Measurements from ENCODE around the gene ZBTB21. TPM values are rescaled to one million over a fixed set of nuclear protein-coding genes. Genes with fewer than 3 reads are reported as not detected.

Gene ZBTB21
- total and polyA plus RNA-seq, 2 experiments from 2014 or later: 10.0 to 11.0 TPM

DNA sequence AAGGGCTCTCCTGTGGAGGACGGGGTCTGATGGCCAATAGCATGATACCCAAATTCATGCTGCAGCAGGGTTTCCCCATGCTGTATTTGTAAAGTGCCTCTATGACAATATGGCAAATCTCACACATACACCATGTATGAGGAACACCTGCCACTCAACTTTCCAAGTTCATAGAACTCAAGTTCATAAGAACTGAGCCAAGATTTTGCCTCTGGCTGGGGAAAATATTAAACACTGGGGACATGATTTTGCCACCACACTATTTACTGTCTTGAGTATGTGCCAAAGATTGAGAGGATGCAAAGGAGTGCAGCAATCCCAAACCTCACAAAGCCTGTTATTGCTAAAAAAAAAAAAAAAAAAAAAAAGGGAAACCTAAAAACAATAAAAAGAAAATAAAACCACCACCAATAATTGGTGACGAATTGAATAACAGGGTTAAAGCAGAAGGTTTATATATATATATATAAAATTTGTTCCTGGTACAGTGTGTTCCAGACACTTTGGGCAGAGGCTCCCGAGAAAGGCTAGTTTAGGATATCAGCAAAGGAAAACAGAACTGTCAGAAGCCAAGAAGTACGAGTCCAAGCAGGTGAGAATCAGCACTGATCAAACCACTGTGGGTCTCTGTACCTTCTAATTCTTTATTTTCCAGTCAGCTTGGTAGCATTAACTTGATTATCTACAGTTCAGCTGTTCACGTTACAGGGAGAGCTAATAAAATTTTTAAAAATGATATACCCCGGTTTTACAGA is 24.3 kb downstream of the ZBTB21 start:
- TF ChIP-seq ZNF331 (CRISPR knock-in tag; IDR thresholded peaks at IDR 0.05; ENCODE audit: low read depth): no peak
- Histone ChIP-seq H3F3A (replicated peaks; ENCODE audit: low read depth) (no peaks in the 10 kb centered on the region), H3K9me2 (ENCODE audit: insufficient read depth) (no peaks in the 10 kb centered on the region), H3K27me3 (ENCODE audit: insufficient read depth) (no peaks in the 10 kb centered on the region), H4K20me1 (replicated peaks; ENCODE audit: insufficient read depth) (no peaks in the 10 kb centered on the region), H3K79me2 (replicated peaks; ENCODE audit: insufficient read depth) (no peaks in the 10 kb centered on the region), H3K36me3 (ENCODE audit: insufficient read depth) (no peaks in the 10 kb centered on the region), H2AFZ (no peak overlapping the region), H3K4me2 (no peak overlapping the region), H3K4me3 (no peak overlapping the region), H3K27ac (ENCODE audit: low read depth) (no peak overlapping the region), H3K4me1 (ENCODE audit: insufficient read depth) (no peaks in the 10 kb centered on the region)
- Mint-ChIP-seq H3K4me3 (no peak overlapping the region), H3K27me3 (ENCODE audit: insufficient read depth, low read depth, poor library complexity) (peaks cover 2% of the 10 kb centered on the region), H3K4me1 (no peaks in the 10 kb centered on the region), H3K36me3 (ENCODE audit: low read depth) (peaks cover 2% of the 10 kb centered on the region), H3K9me3 (no peaks in the 10 kb centered on the region), H3K27ac (no peak overlapping the region)
- DNase-seq (ENCODE audit: low spot score): no peak
- ATAC-seq: no peak

DNA sequence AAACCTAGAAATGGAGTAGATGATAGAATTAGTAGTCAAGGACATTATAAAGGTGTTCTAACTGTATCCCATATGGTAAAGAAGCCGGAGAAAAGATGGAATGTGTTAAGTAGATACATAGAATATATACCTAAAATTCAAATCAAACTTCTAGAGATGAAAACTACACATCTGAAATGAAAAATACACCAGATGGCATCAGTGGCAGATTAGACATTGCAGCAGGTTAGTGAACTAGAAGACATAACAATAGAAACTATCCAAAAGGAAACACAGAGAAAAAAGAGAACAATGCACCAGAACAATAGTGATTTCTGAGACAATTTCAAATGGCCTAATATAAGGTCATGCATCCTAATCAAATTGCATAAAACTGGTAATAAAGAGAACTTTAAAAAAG is 26.9 kb downstream of the ZBTB21 start:
- H3K9me3 Mint-ChIP-seq: peaks cover 11% of the 10 kb centered on the region
- no peak overlapping the region for H3K4me3 Mint-ChIP-seq
- Histone ChIP-seq H3K27ac (ENCODE audit: low read depth) (no peak overlapping the region), H3K79me2 (replicated peaks; ENCODE audit: insufficient read depth) (no peaks in the 10 kb centered on the region), H3F3A (replicated peaks; ENCODE audit: low read depth) (no peaks in the 10 kb centered on the region), H3K4me2 (no peak overlapping the region), H3K9me2 (ENCODE audit: insufficient read depth) (no peaks in the 10 kb centered on the region), H3K36me3 (ENCODE audit: insufficient read depth) (no peaks in the 10 kb centered on the region; the same call in 1 of the 2 replicates), H4K20me1 (replicated peaks; ENCODE audit: insufficient read depth) (no peaks in the 10 kb centered on the region), H3K27me3 (ENCODE audit: insufficient read depth) (no peaks in the 10 kb centered on the region), H2AFZ (no peak overlapping the region), H3K4me1 (ENCODE audit: insufficient read depth) (no peaks in the 10 kb centered on the region), H3K4me3 (no peak overlapping the region)
- no peaks in the 10 kb centered on the region for H3K4me1 Mint-ChIP-seq
- ATAC-seq: no peak
- no peaks in the 10 kb centered on the region for H3K27me3 Mint-ChIP-seq (ENCODE audit: insufficient read depth, low read depth, poor library complexity)
- no peak overlapping the region for H3K27ac Mint-ChIP-seq
- H3K36me3 Mint-ChIP-seq (ENCODE audit: low read depth): peaks cover 9% of the 10 kb centered on the region; the same call in 1 of the 3 replicates
- DNase-seq (ENCODE audit: low spot score): no peak
- TF ChIP-seq, protein P1, sequence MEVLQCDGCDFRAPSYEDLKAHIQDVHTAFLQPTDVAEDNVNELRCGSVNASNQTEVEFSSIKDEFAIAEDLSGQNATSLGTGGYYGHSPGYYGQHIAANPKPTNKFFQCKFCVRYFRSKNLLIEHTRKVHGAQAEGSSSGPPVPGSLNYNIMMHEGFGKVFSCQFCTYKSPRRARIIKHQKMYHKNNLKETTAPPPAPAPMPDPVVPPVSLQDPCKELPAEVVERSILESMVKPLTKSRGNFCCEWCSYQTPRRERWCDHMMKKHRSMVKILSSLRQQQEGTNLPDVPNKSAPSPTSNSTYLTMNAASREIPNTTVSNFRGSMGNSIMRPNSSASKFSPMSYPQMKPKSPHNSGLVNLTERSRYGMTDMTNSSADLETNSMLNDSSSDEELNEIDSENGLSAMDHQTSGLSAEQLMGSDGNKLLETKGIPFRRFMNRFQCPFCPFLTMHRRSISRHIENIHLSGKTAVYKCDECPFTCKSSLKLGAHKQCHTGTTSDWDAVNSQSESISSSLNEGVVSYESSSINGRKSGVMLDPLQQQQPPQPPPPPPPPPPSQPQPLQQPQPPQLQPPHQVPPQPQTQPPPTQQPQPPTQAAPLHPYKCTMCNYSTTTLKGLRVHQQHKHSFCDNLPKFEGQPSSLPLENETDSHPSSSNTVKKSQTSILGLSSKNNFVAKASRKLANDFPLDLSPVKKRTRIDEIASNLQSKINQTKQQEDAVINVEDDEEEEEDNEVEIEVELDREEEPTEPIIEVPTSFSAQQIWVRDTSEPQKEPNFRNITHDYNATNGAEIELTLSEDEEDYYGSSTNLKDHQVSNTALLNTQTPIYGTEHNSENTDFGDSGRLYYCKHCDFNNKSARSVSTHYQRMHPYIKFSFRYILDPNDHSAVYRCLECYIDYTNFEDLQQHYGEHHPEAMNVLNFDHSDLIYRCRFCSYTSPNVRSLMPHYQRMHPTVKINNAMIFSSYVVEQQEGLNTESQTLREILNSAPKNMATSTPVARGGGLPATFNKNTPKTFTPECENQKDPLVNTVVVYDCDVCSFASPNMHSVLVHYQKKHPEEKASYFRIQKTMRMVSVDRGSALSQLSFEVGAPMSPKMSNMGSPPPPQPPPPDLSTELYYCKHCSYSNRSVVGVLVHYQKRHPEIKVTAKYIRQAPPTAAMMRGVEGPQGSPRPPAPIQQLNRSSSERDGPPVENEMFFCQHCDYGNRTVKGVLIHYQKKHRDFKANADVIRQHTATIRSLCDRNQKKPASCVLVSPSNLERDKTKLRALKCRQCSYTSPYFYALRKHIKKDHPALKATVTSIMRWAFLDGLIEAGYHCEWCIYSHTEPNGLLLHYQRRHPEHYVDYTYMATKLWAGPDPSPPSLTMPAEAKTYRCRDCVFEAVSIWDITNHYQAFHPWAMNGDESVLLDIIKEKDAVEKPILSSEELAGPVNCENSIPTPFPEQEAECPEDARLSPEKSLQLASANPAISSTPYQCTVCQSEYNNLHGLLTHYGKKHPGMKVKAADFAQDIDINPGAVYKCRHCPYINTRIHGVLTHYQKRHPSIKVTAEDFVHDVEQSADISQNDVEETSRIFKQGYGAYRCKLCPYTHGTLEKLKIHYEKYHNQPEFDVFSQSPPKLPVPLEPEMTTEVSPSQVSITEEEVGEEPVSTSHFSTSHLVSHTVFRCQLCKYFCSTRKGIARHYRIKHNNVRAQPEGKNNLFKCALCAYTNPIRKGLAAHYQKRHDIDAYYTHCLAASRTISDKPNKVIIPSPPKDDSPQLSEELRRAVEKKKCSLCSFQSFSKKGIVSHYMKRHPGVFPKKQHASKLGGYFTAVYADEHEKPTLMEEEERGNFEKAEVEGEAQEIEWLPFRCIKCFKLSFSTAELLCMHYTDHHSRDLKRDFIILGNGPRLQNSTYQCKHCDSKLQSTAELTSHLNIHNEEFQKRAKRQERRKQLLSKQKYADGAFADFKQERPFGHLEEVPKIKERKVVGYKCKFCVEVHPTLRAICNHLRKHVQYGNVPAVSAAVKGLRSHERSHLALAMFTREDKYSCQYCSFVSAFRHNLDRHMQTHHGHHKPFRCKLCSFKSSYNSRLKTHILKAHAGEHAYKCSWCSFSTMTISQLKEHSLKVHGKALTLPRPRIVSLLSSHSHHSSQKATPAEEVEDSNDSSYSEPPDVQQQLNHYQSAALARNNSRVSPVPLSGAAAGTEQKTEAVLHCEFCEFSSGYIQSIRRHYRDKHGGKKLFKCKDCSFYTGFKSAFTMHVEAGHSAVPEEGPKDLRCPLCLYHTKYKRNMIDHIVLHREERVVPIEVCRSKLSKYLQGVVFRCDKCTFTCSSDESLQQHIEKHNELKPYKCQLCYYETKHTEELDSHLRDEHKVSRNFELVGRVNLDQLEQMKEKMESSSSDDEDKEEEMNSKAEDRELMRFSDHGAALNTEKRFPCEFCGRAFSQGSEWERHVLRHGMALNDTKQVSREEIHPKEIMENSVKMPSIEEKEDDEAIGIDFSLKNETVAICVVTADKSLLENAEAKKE (CRISPR knock-in tag; IDR thresholded peaks at IDR 0.05): no peak
- TF ChIP-seq POLR2AphosphoS5 (IDR thresholded peaks at IDR 0.05; ENCODE audit: low read depth): no peak
- TF ChIP-seq, protein P2, sequence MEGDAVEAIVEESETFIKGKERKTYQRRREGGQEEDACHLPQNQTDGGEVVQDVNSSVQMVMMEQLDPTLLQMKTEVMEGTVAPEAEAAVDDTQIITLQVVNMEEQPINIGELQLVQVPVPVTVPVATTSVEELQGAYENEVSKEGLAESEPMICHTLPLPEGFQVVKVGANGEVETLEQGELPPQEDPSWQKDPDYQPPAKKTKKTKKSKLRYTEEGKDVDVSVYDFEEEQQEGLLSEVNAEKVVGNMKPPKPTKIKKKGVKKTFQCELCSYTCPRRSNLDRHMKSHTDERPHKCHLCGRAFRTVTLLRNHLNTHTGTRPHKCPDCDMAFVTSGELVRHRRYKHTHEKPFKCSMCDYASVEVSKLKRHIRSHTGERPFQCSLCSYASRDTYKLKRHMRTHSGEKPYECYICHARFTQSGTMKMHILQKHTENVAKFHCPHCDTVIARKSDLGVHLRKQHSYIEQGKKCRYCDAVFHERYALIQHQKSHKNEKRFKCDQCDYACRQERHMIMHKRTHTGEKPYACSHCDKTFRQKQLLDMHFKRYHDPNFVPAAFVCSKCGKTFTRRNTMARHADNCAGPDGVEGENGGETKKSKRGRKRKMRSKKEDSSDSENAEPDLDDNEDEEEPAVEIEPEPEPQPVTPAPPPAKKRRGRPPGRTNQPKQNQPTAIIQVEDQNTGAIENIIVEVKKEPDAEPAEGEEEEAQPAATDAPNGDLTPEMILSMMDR (conservative IDR thresholded peaks at IDR 0.05; ENCODE audit: low read depth in 2 of 2): no peak
- no peak for TF ChIP-seq ZNF331 (CRISPR knock-in tag; IDR thresholded peaks at IDR 0.05; ENCODE audit: low read depth)
- TF ChIP-seq EZH2 (IDR thresholded peaks at IDR 0.05; ENCODE audit: low read depth, unreplicated experiment): no peak
- TF ChIP-seq EZH2phosphoT487 (IDR thresholded peaks at IDR 0.05; ENCODE audit: unreplicated experiment): no peak
- no peak for TF ChIP-seq STAT1 (IDR thresholded peaks at IDR 0.05; ENCODE audit: unreplicated experiment)
- TF ChIP-seq NANOG (IDR thresholded peaks at IDR 0.05; ENCODE audit: borderline replicate concordance): no peak
- TF ChIP-seq CREB1 (CRISPR knock-in tag; IDR thresholded peaks at IDR 0.05; ENCODE audit: low read depth): no peak
- TF ChIP-seq, protein P3, sequence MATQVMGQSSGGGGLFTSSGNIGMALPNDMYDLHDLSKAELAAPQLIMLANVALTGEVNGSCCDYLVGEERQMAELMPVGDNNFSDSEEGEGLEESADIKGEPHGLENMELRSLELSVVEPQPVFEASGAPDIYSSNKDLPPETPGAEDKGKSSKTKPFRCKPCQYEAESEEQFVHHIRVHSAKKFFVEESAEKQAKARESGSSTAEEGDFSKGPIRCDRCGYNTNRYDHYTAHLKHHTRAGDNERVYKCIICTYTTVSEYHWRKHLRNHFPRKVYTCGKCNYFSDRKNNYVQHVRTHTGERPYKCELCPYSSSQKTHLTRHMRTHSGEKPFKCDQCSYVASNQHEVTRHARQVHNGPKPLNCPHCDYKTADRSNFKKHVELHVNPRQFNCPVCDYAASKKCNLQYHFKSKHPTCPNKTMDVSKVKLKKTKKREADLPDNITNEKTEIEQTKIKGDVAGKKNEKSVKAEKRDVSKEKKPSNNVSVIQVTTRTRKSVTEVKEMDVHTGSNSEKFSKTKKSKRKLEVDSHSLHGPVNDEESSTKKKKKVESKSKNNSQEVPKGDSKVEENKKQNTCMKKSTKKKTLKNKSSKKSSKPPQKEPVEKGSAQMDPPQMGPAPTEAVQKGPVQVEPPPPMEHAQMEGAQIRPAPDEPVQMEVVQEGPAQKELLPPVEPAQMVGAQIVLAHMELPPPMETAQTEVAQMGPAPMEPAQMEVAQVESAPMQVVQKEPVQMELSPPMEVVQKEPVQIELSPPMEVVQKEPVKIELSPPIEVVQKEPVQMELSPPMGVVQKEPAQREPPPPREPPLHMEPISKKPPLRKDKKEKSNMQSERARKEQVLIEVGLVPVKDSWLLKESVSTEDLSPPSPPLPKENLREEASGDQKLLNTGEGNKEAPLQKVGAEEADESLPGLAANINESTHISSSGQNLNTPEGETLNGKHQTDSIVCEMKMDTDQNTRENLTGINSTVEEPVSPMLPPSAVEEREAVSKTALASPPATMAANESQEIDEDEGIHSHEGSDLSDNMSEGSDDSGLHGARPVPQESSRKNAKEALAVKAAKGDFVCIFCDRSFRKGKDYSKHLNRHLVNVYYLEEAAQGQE (IDR thresholded peaks at IDR 0.05; ENCODE audit: unreplicated experiment): no peak
